ENCODE data around the gene ACOD1.

ACOD1 gene

DNA sequence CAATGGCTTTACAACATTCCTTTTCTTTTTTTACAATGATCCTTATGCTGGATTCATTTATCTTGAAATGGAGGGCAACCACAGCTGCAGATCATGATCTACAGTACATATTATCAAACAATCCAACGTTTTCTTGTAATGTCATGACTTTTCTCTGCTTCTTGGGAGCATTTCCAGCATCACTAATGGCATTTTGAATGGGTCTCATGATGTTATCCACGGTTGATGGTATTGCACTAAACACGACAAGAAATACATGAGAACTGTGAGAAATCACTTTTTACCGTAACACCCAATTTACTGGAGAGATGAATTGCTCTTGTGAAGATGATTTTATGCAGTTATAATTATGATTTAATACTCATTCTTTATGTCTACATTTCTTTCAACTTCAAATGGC is 16.2 kb upstream of the ACOD1 start:
- H3K9me3 ChIP-seq (ENCODE audit: insufficient read depth, low read length), result no peaks in the 10 kb centered on the region
- no peak overlapping the region for H3K9ac ChIP-seq (ENCODE audit: low read length)
- no peaks in the 10 kb centered on the region for H3K79me2 ChIP-seq (ENCODE audit: insufficient read depth, low read length)
- H4K20me1 ChIP-seq (ENCODE audit: low read depth, low read length), result no peaks in the 10 kb centered on the region
- TF ChIP-seq, protein P1, sequence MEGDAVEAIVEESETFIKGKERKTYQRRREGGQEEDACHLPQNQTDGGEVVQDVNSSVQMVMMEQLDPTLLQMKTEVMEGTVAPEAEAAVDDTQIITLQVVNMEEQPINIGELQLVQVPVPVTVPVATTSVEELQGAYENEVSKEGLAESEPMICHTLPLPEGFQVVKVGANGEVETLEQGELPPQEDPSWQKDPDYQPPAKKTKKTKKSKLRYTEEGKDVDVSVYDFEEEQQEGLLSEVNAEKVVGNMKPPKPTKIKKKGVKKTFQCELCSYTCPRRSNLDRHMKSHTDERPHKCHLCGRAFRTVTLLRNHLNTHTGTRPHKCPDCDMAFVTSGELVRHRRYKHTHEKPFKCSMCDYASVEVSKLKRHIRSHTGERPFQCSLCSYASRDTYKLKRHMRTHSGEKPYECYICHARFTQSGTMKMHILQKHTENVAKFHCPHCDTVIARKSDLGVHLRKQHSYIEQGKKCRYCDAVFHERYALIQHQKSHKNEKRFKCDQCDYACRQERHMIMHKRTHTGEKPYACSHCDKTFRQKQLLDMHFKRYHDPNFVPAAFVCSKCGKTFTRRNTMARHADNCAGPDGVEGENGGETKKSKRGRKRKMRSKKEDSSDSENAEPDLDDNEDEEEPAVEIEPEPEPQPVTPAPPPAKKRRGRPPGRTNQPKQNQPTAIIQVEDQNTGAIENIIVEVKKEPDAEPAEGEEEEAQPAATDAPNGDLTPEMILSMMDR (IDR thresholded peaks at IDR 0.05; ENCODE audit: insufficient read depth, low read length, poor library complexity, severe bottlenecking), result no peak
- TF ChIP-seq EZH2phosphoT487 (conservative IDR thresholded peaks at IDR 0.05; ENCODE audit: low read length), result no peak
- H2AFZ ChIP-seq (ENCODE audit: low read depth, low read length, severe bottlenecking), result no peak overlapping the region
- H3K27ac ChIP-seq (ENCODE audit: low read depth, low read length), result no peak overlapping the region
- H3K36me3 ChIP-seq (ENCODE audit: low read length), result no peaks in the 10 kb centered on the region
- no peaks in the 10 kb centered on the region for H3K9me2 ChIP-seq (replicated peaks; ENCODE audit: insufficient read depth, low read length)
- H3K4me3 ChIP-seq (ENCODE audit: insufficient read depth, low read length, poor library complexity, severe bottlenecking), result no peak overlapping the region
- H3K27me3 ChIP-seq (ENCODE audit: low read length), result no peaks in the 10 kb centered on the region
- H3F3A ChIP-seq (ENCODE audit: insufficient read depth), result no peaks in the 10 kb centered on the region
- H3K4me2 ChIP-seq (ENCODE audit: low read depth, low read length, poor library complexity, severe bottlenecking), result no peak overlapping the region

DNA sequence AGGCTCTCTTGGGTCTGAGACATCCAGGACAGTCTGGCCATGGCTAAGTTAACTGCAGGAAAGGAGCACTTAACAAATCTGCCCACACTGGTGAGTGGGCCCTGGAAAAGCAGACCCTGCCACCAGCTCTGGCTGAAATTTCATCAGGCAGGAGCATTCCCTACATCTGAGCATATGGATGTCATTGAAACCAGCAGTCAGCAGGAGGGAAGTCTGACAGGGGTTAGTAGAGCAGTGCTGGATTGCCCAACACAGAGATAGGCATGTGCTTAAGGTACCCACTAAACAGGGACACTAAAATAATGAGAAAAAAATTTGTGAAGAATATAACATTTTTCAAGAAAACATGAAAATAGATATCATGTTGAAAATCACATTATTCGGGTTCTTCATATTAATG is 13.6 kb upstream of the ACOD1 start:
- H3K36me3 ChIP-seq (ENCODE audit: low read length), result no peaks in the 10 kb centered on the region
- H3K27ac ChIP-seq (ENCODE audit: low read depth, low read length), result no peak overlapping the region
- H3K79me2 ChIP-seq (ENCODE audit: insufficient read depth, low read length), result no peaks in the 10 kb centered on the region
- no peaks in the 10 kb centered on the region for H3K9me2 ChIP-seq (replicated peaks; ENCODE audit: insufficient read depth, low read length)
- no peaks in the 10 kb centered on the region for H3K27me3 ChIP-seq (ENCODE audit: low read length)
- H3K4me2 ChIP-seq (ENCODE audit: low read depth, low read length, poor library complexity, severe bottlenecking), result no peak overlapping the region
- no peak overlapping the region for H3K9ac ChIP-seq (ENCODE audit: low read length)
- no peaks in the 10 kb centered on the region for H3F3A ChIP-seq (ENCODE audit: insufficient read depth)
- no peak overlapping the region for H2AFZ ChIP-seq (ENCODE audit: low read depth, low read length, severe bottlenecking)
- no peaks in the 10 kb centered on the region for H4K20me1 ChIP-seq (ENCODE audit: low read depth, low read length)
- TF ChIP-seq, protein P1 (IDR thresholded peaks at IDR 0.05; ENCODE audit: insufficient read depth, low read length, poor library complexity, severe bottlenecking), result no peak
- no peak for TF ChIP-seq EZH2phosphoT487 (conservative IDR thresholded peaks at IDR 0.05; ENCODE audit: low read length)
- no peaks in the 10 kb centered on the region for H3K9me3 ChIP-seq (ENCODE audit: insufficient read depth, low read length)
- H3K4me3 ChIP-seq (ENCODE audit: insufficient read depth, low read length, poor library complexity, severe bottlenecking), result no peak overlapping the region

- H3K36me3 ChIP-seq (ENCODE audit: low read length), result no peaks in the 10 kb centered on the region
- peaks cover 4% of the 10 kb centered on the region; the same call in 1 of the 2 replicates for H3K9me3 ChIP-seq (ENCODE audit: insufficient read depth, low read length)
- no peak overlapping the region for H3K27ac ChIP-seq (ENCODE audit: low read depth, low read length)
- no peaks in the 10 kb centered on the region for H3K27me3 ChIP-seq (ENCODE audit: low read length)
- H3F3A ChIP-seq (ENCODE audit: insufficient read depth), result no peaks in the 10 kb centered on the region
- H3K4me2 ChIP-seq (ENCODE audit: low read depth, low read length, poor library complexity, severe bottlenecking), result no peak overlapping the region
- H4K20me1 ChIP-seq (ENCODE audit: low read depth, low read length), result no peaks in the 10 kb centered on the region
- no peak overlapping the region for H3K9ac ChIP-seq (ENCODE audit: low read length)
- no peak for TF ChIP-seq EZH2phosphoT487 (conservative IDR thresholded peaks at IDR 0.05; ENCODE audit: low read length)
- TF ChIP-seq, protein P1 (IDR thresholded peaks at IDR 0.05; ENCODE audit: insufficient read depth, low read length, poor library complexity, severe bottlenecking), result no peak
- H2AFZ ChIP-seq (ENCODE audit: low read depth, low read length, severe bottlenecking), result no peak overlapping the region
- H3K9me2 ChIP-seq (replicated peaks; ENCODE audit: insufficient read depth, low read length), result no peaks in the 10 kb centered on the region
- no peaks in the 10 kb centered on the region for H3K79me2 ChIP-seq (ENCODE audit: insufficient read depth, low read length)
- H3K4me3 ChIP-seq (ENCODE audit: insufficient read depth, low read length, poor library complexity, severe bottlenecking), result no peak overlapping the region
These were observed 11.5 kb upstream of the ACOD1 start for GRCh38 chr13:76936763-76937162.
